GM23248 (cell line): ENCODE results near the gene GIGYF2.

Experiments
- EZH2 ChIP-seq: fragments of 200-600 bp; sonication (generic); IDR thresholded peaks from 2 replicates; pipeline ENCODE4 v1.6.1; 2018; ENCODE audit warnings: antibody characterized with exemption, mild to moderate bottlenecking; ENCODE audit not compliant: insufficient read depth, poor library complexity, severe bottlenecking
- EZH2phosphoT487 ChIP-seq: fragments of 200-600 bp; sonication (generic); IDR thresholded peaks from 2 replicates; pipeline ENCODE4 v1.6.1; 2018; ENCODE audit warnings: antibody characterized with exemption, moderate library complexity, mild to moderate bottlenecking, low read depth; ENCODE audit not compliant: insufficient read depth

- TF ChIP-seq EZH2 (no peak), EZH2phosphoT487 (no peak)
Observed at GRCh38 chr2:232875256-232876121, 178.4 kb downstream of the GIGYF2 start.
